ENCODE results near the gene SGCA. TPM values are rescaled to one million over a fixed set of nuclear protein-coding genes. Genes with fewer than 3 reads are reported as not detected.

SGCA gene
- total and polyA plus RNA-seq, 2 experiments from 2014 or later: 0.19 TPM; not detected in 1

- TF ChIP-seq ZNF462 (CRISPR knock-in tag; IDR thresholded peaks at IDR 0.05): no peak
- no peak for TF ChIP-seq ZNF114 (CRISPR knock-in tag; IDR thresholded peaks at IDR 0.05)
- TF ChIP-seq REST (IDR thresholded peaks at IDR 0.05; ENCODE audit: unreplicated experiment): no peak
- TF ChIP-seq EZH2 (IDR thresholded peaks at IDR 0.05; ENCODE audit: low read depth, unreplicated experiment): no peak
- TF ChIP-seq ETS1 (IDR thresholded peaks at IDR 0.05): no peak
- TF ChIP-seq POLR2AphosphoS5 (IDR thresholded peaks at IDR 0.05; ENCODE audit: low read depth): no peak
- no peak for TF ChIP-seq NANOG (IDR thresholded peaks at IDR 0.05; ENCODE audit: borderline replicate concordance)
- TF ChIP-seq EZH2phosphoT487 (IDR thresholded peaks at IDR 0.05; ENCODE audit: unreplicated experiment): no peak
- no peak for TF ChIP-seq JUNB (IDR thresholded peaks at IDR 0.05; ENCODE audit: unreplicated experiment)
- no peak for TF ChIP-seq STAT1 (IDR thresholded peaks at IDR 0.05; ENCODE audit: unreplicated experiment)
Observed at GRCh38 chr17:50143461-50144176, 22.2 kb upstream of the SGCA start (continued).

Measured in GM23338 (cell line).